ENCODE data around the gene ZBTB42. TPM values are rescaled to one million over a fixed set of nuclear protein-coding genes. Genes with fewer than 3 reads are reported as not detected.

Gene ZBTB42
- total and polyA plus RNA-seq, 2 donors (not counting 1 experiment from before 2014, with no cell fraction given) = 1.6 to 8.3 TPM

GRCh38 chr14:104826189-104826860, 25.4 kb downstream of the ZBTB42 start:
- H4K20me1 ChIP-seq (ENCODE audit: control insufficient read depth, insufficient read depth, low read length, poor library complexity, severe bottlenecking) = no peaks in the 10 kb centered on the region
- peak overlapping the region; percentile 39 to 78 (median 64) for H3K4me3 ChIP-seq (ENCODE audit: control extremely low read depth in 1 of 5, extremely low read depth in 1 of 5, insufficient read depth in 1 of 5, low read depth in 2 of 5, low read length in 4 of 5)
- Mint-ChIP-seq H3K27me3 (peaks cover 10% of the 10 kb centered on the region), H3K4me3 (peak overlapping the region; percentile 85), H3K27ac (peak overlapping the region; percentile 46), H3K9me3 (ENCODE audit: insufficient read depth) (peaks cover 6% of the 10 kb centered on the region), H3K4me1 (peaks cover 29% of the 10 kb centered on the region)
- no peaks in the 10 kb centered on the region for H3K79me2 ChIP-seq (ENCODE audit: control insufficient read depth, insufficient read depth, low read length)
- TF ChIP-seq CTCF (IDR thresholded peaks at IDR 0.05) = peak; percentile 78
- TF ChIP-seq EZH2 (IDR thresholded peaks at IDR 0.05; ENCODE audit: borderline replicate concordance, insufficient read depth, low read depth, low read length, poor library complexity, severe bottlenecking) = no peak
- peak; percentile 88 for ATAC-seq (ENCODE audit: low read depth)
- ChIA-PET CTCF (interaction anchor here (0.8 to 4.1 kb wide), 12 partner anchors 22 to 219 kb away, joined by 3 to 89 read pairs (median 4); partner anchors contain the start of genes ADSS1, SIVA1 and ZBTB42), POLR2A (interaction anchor here (0.6 to 1.2 kb wide), 4 partner anchors 21 to 100 kb away, joined by 3 to 4 read pairs (median 4); partner anchors contain the start of gene ZBTB42)
- H2AFZ ChIP-seq (ENCODE audit: insufficient read depth, low read depth, low read length, poor library complexity, severe bottlenecking) = peak overlapping the region; percentile 87
- intact Hi-C loops (cut with micrococcal nuclease) = loop anchor here (1.0 to 5.0 kb wide), 3 partner anchors 32 to 356 kb away; partner anchors contain the start of genes AKT1 and NUDT14
- no peak overlapping the region for H3K27ac ChIP-seq (ENCODE audit: low read length in 2 of 2)
- WGBS (ENCODE audit: insufficient coverage) = 1% methylated on average over 47 of the region's 54 CpGs
- H3K36me3 ChIP-seq (replicated peaks in 1 of 2; ENCODE audit: control extremely low read depth in 1 of 2, control insufficient read depth in 1 of 2, extremely low read depth in 1 of 2, insufficient read depth in 2 of 2, low read length in 1 of 2) = no peaks in the 10 kb centered on the region
- peak overlapping the region; percentile 83 for H3K9ac ChIP-seq (ENCODE audit: low read length)
- H3K9me3 ChIP-seq (ENCODE audit: control extremely low read depth in 1 of 3, control insufficient read depth in 2 of 3, insufficient read depth in 1 of 3, low read length in 2 of 3) = peaks cover 0 to 13% (median 0%) of the 10 kb centered on the region in 3 donors
- peak overlapping the region; percentile 99 for H3K4me2 ChIP-seq (replicated peaks; ENCODE audit: low read depth, low read length, poor library complexity, severe bottlenecking)
- H3K27me3 ChIP-seq (replicated peaks in 1 of 4; ENCODE audit: control extremely low read depth in 1 of 4, control insufficient read depth in 3 of 4, insufficient read depth in 4 of 4, low read length in 3 of 4) = peaks cover 0 to 21% (median 10%) of the 10 kb centered on the region in 4 experiments
- DNase-seq = peak; percentile 91
- peaks cover 19 to 21% of the 10 kb centered on the region in 2 donors for H3K4me1 ChIP-seq (ENCODE audit: control insufficient read depth in 2 of 2, insufficient read depth in 2 of 2, low read length in 2 of 2)

GRCh38 chr14:104826861-104827176, 25.9 kb downstream of the ZBTB42 start:
- Histone ChIP-seq H3K4me2 (replicated peaks; ENCODE audit: low read depth, low read length, poor library complexity, severe bottlenecking) (peak overlapping the region; percentile 99), H2AFZ (ENCODE audit: insufficient read depth, low read depth, low read length, poor library complexity, severe bottlenecking) (peak overlapping the region; percentile 84), H4K20me1 (ENCODE audit: control insufficient read depth, insufficient read depth, low read length, poor library complexity, severe bottlenecking) (no peaks in the 10 kb centered on the region), H3K27me3 (replicated peaks in 1 of 4; ENCODE audit: control extremely low read depth in 1 of 4, control insufficient read depth in 3 of 4, insufficient read depth in 4 of 4, low read length in 3 of 4) (peaks cover 0 to 21% (median 10%) of the 10 kb centered on the region in 4 experiments), H3K27ac (ENCODE audit: low read length in 2 of 2) (no peak overlapping the region), H3K4me3 (ENCODE audit: control extremely low read depth in 1 of 5, extremely low read depth in 1 of 5, insufficient read depth in 1 of 5, low read depth in 2 of 5, low read length in 4 of 5) (peak overlapping the region in 4 of 5 experiments; percentile 26 to 50 (median 48)), H3K9ac (ENCODE audit: low read length) (peak overlapping the region; percentile 50), H3K9me3 (ENCODE audit: control extremely low read depth in 1 of 3, control insufficient read depth in 2 of 3, insufficient read depth in 1 of 3, low read length in 2 of 3) (peaks cover 0 to 13% (median 0%) of the 10 kb centered on the region in 3 donors), H3K79me2 (ENCODE audit: control insufficient read depth, insufficient read depth, low read length) (no peaks in the 10 kb centered on the region), H3K36me3 (replicated peaks in 1 of 2; ENCODE audit: control extremely low read depth in 1 of 2, control insufficient read depth in 1 of 2, extremely low read depth in 1 of 2, insufficient read depth in 2 of 2, low read length in 1 of 2) (no peaks in the 10 kb centered on the region), H3K4me1 (ENCODE audit: control insufficient read depth in 2 of 2, insufficient read depth in 2 of 2, low read length in 2 of 2) (peaks cover 19 to 21% of the 10 kb centered on the region in 2 donors)
- 12% methylated on average over 23 of the region's 27 CpGs for WGBS (ENCODE audit: insufficient coverage)
- ChIA-PET POLR2A (interaction anchor here (0.6 kb wide), 2 partner anchors 22 to 99 kb away, joined by 3 to 4 read pairs; no protein-coding TSS in a partner anchor), CTCF (interaction anchor here (1.0 to 4.1 kb wide), 9 partner anchors 18 to 219 kb away, joined by 3 to 89 read pairs (median 4); partner anchors contain the start of genes SIVA1 and ZBTB42)
- peak overlapping the region; percentile 85 for H3K4me3 Mint-ChIP-seq
- no peak overlapping the region for H3K27ac Mint-ChIP-seq
- peaks cover 29% of the 10 kb centered on the region for H3K4me1 Mint-ChIP-seq
- peaks cover 10% of the 10 kb centered on the region for H3K27me3 Mint-ChIP-seq
- no peak for DNase-seq
- no peak for ATAC-seq (ENCODE audit: low read depth)
- intact Hi-C loops (cut with micrococcal nuclease) = loop anchor here (1.0 to 5.0 kb wide), 4 partner anchors 32 to 355 kb away; partner anchors contain the start of genes AKT1 and NUDT14
- TF ChIP-seq CTCF (IDR thresholded peaks at IDR 0.05) (no peak), EZH2 (IDR thresholded peaks at IDR 0.05; ENCODE audit: borderline replicate concordance, insufficient read depth, low read depth, low read length, poor library complexity, severe bottlenecking) (no peak)
- H3K9me3 Mint-ChIP-seq (ENCODE audit: insufficient read depth) = peaks cover 6% of the 10 kb centered on the region
